Vagina (tissue), 2 donors: ENCODE data around the gene ABCA6.
"Not testable (repeated sequence)": the region's sequence is repeated elsewhere in the genome, so short reads cannot be mapped to it uniquely, and the experiment has no call there.

ENCODE experiments used
- CTCF ChIP-seq, 3 experiments: fragments of 450-650 bp in 2 of 3; fragments of 200-600 bp in 1 of 3; sonication (generic) in 1 of 3; IDR thresholded peaks; one replicate each; pipeline ENCODE4 v1.5.1; 2017 to 2019; ENCODE audit warnings: antibody characterized with exemption in 3 of 3, mild to moderate bottlenecking in 2 of 3, moderate library complexity in 2 of 3
- POLR2A ChIP-seq, 2 donors: fragments of 450-650 bp; IDR thresholded peaks; one replicate each; pipeline ENCODE4 v1.6.1; 2017; ENCODE audit warnings: antibody characterized with exemption in 2 of 2, mild to moderate bottlenecking in 2 of 2, moderate library complexity in 2 of 2

GRCh38 chr17:69073392-69073791 lies 68.3 kb downstream of the ABCA6 start:
- not testable (repeated sequence) for TF ChIP-seq CTCF, POLR2A (IDR thresholded peaks at IDR 0.05)
